Measurements from ENCODE around the gene ING5.
A peak's percentile ranks its signal among the peaks of the same experiment; 100 is the strongest.

- TF ChIP-seq POLR2A (IDR thresholded peaks at IDR 0.05; ENCODE audit: extremely low read depth, insufficient read length), result no peak
- TF ChIP-seq, protein P1, sequence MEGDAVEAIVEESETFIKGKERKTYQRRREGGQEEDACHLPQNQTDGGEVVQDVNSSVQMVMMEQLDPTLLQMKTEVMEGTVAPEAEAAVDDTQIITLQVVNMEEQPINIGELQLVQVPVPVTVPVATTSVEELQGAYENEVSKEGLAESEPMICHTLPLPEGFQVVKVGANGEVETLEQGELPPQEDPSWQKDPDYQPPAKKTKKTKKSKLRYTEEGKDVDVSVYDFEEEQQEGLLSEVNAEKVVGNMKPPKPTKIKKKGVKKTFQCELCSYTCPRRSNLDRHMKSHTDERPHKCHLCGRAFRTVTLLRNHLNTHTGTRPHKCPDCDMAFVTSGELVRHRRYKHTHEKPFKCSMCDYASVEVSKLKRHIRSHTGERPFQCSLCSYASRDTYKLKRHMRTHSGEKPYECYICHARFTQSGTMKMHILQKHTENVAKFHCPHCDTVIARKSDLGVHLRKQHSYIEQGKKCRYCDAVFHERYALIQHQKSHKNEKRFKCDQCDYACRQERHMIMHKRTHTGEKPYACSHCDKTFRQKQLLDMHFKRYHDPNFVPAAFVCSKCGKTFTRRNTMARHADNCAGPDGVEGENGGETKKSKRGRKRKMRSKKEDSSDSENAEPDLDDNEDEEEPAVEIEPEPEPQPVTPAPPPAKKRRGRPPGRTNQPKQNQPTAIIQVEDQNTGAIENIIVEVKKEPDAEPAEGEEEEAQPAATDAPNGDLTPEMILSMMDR (IDR thresholded peaks at IDR 0.05; ENCODE audit: low read depth, low read length), result peak; percentile 38
- TF ChIP-seq, protein P2, sequence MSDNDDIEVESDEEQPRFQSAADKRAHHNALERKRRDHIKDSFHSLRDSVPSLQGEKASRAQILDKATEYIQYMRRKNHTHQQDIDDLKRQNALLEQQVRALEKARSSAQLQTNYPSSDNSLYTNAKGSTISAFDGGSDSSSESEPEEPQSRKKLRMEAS (IDR thresholded peaks at IDR 0.05; ENCODE audit: low read depth, low read length), result peak; percentile 95
These were observed 765 bp upstream of the ING5 start for GRCh38 chr2:241701149-241701398.

Measured in NB4 (cell line).